IgD-negative memory B cell (primary cell): ENCODE measurements around the gene TMEM59L. TPM values are rescaled to one million over a fixed set of nuclear protein-coding genes. Genes with fewer than 3 reads are reported as not detected.

Source experiments
- H3K27ac Mint-ChIP-seq, 3 donors: one replicate each; pipeline ENCODE4 v1.8.0; 2020 to 2022; ENCODE audit warnings: mild to moderate bottlenecking in 3 of 3, mixed read lengths in 3 of 3, moderate library complexity in 1 of 3
- H3K27me3 Mint-ChIP-seq: one replicate; pipeline ENCODE4 v1.8.0; 2021; ENCODE audit warnings: mixed read lengths
- H3K36me3 Mint-ChIP-seq: one replicate; pipeline ENCODE4 v1.8.0; 2020; ENCODE audit warnings: mild to moderate bottlenecking, mixed read lengths
- H3K4me1 Mint-ChIP-seq, 3 donors: one replicate each; pipeline ENCODE4 v1.8.0; 2020 to 2022; ENCODE audit warnings: mixed read lengths in 3 of 3, mild to moderate bottlenecking in 1 of 3
- H3K4me3 Mint-ChIP-seq, 4 donors: one replicate each; pipeline ENCODE4 v1.8.0; 2020 to 2022; ENCODE audit warnings: mild to moderate bottlenecking in 4 of 4, mixed read lengths in 4 of 4, moderate library complexity in 3 of 4
- H3K9me3 Mint-ChIP-seq, 3 donors: one replicate each; pipeline ENCODE4 v1.8.0; 2020 to 2021; ENCODE audit warnings: mixed read lengths in 3 of 3, mild to moderate bottlenecking in 1 of 3
- polyA plus RNA-seq: library from polyadenylated mRNA; unstranded; fragments of 300-500 nt; fragmentation: Illumina TruSeq; gene quantifications from one replicate; pipeline ENCODE4 v1.2.3, GENCODE V29; 2021

TMEM59L gene
- polyA plus RNA-seq, 1 donor from 2014 or later, result not detected

GRCh38 chr19:18660939-18661670, 48.4 kb downstream of the TMEM59L start:
- peak overlapping the region in 1 of 4 donors; percentile 35 for H3K4me3 Mint-ChIP-seq
- no peaks in the 10 kb centered on the region for H3K36me3 Mint-ChIP-seq
- H3K27ac Mint-ChIP-seq, result peak overlapping the region in 1 of 3 donors; percentile 84
- H3K9me3 Mint-ChIP-seq, result no peaks in the 10 kb centered on the region
- peaks cover 1% of the 10 kb centered on the region for H3K27me3 Mint-ChIP-seq
- H3K4me1 Mint-ChIP-seq, result peaks cover 6 to 21% (median 21%) of the 10 kb centered on the region in 3 donors

GRCh38 chr19:18662972-18663732, 50.5 kb downstream of the TMEM59L start:
- peak overlapping the region in 1 of 4 donors; percentile 43 for H3K4me3 Mint-ChIP-seq
- no peaks in the 10 kb centered on the region for H3K36me3 Mint-ChIP-seq
- H3K4me1 Mint-ChIP-seq, result peaks cover 6 to 14% (median 14%) of the 10 kb centered on the region in 3 donors
- H3K27me3 Mint-ChIP-seq, result no peaks in the 10 kb centered on the region
- H3K27ac Mint-ChIP-seq, result no peak overlapping the region
- no peaks in the 10 kb centered on the region for H3K9me3 Mint-ChIP-seq

- Mint-ChIP-seq H3K27ac (peak overlapping the region in 1 of 3 donors; percentile 73), H3K4me3 (no peak overlapping the region), H3K36me3 (no peaks in the 10 kb centered on the region), H3K9me3 (no peaks in the 10 kb centered on the region), H3K27me3 (no peaks in the 10 kb centered on the region), H3K4me1 (peaks cover 5 to 10% (median 6%) of the 10 kb centered on the region in 3 donors)
These were observed 51.4 kb downstream of the TMEM59L start for GRCh38 chr19:18663940-18664530.

GRCh38 chr19:18665771-18666202, 53.1 kb downstream of the TMEM59L start:
- H3K4me3 Mint-ChIP-seq, result no peak overlapping the region
- H3K9me3 Mint-ChIP-seq, result no peaks in the 10 kb centered on the region
- no peak overlapping the region for H3K27ac Mint-ChIP-seq
- H3K36me3 Mint-ChIP-seq, result peaks cover 7% of the 10 kb centered on the region
- no peaks in the 10 kb centered on the region for H3K27me3 Mint-ChIP-seq
- H3K4me1 Mint-ChIP-seq, result peaks cover 2 to 5% (median 3%) of the 10 kb centered on the region in 3 donors

GRCh38 chr19:18666317-18666716, 53.6 kb downstream of the TMEM59L start:
- Mint-ChIP-seq H3K27ac (no peak overlapping the region), H3K9me3 (no peaks in the 10 kb centered on the region), H3K27me3 (no peaks in the 10 kb centered on the region), H3K4me3 (peak overlapping the region in 1 of 4 donors; percentile 23), H3K4me1 (peaks cover 2 to 4% (median 3%) of the 10 kb centered on the region in 3 donors), H3K36me3 (peaks cover 7% of the 10 kb centered on the region)

GRCh38 chr19:18666784-18667183, 54.1 kb downstream of the TMEM59L start:
- Mint-ChIP-seq H3K9me3 (no peaks in the 10 kb centered on the region), H3K4me3 (peak overlapping the region in 1 of 4 donors; percentile 23), H3K36me3 (peaks cover 7% of the 10 kb centered on the region), H3K4me1 (peaks cover 2 to 3% (median 3%) of the 10 kb centered on the region in 3 donors), H3K27me3 (no peaks in the 10 kb centered on the region), H3K27ac (no peak overlapping the region)

GRCh38 chr19:18667531-18668251, 55.0 kb downstream of the TMEM59L start:
- Mint-ChIP-seq H3K4me3 (no peak overlapping the region), H3K27me3 (no peaks in the 10 kb centered on the region), H3K36me3 (peaks cover 7% of the 10 kb centered on the region), H3K27ac (no peak overlapping the region), H3K9me3 (no peaks in the 10 kb centered on the region), H3K4me1 (peaks cover 2 to 3% (median 3%) of the 10 kb centered on the region in 3 donors)

- Mint-ChIP-seq H3K4me3 (no peak overlapping the region), H3K27ac (no peak overlapping the region), H3K27me3 (no peaks in the 10 kb centered on the region), H3K9me3 (no peaks in the 10 kb centered on the region), H3K36me3 (peaks cover 7% of the 10 kb centered on the region), H3K4me1 (peaks cover 2 to 3% (median 3%) of the 10 kb centered on the region in 3 donors)
These were observed 55.6 kb downstream of the TMEM59L start for GRCh38 chr19:18668252-18668631.

- Mint-ChIP-seq H3K4me1 (peaks cover 0 to 3% (median 2%) of the 10 kb centered on the region in 3 donors), H3K9me3 (no peaks in the 10 kb centered on the region), H3K4me3 (no peak overlapping the region), H3K36me3 (peaks cover 7% of the 10 kb centered on the region), H3K27me3 (no peaks in the 10 kb centered on the region), H3K27ac (no peak overlapping the region)
These were observed 56.3 kb downstream of the TMEM59L start for GRCh38 chr19:18668744-18669523.

- no peaks in the 10 kb centered on the region for H3K9me3 Mint-ChIP-seq
- H3K4me1 Mint-ChIP-seq, result peaks cover 0 to 3% (median 2%) of the 10 kb centered on the region in 3 donors
- H3K36me3 Mint-ChIP-seq, result peaks cover 7% of the 10 kb centered on the region
- H3K4me3 Mint-ChIP-seq, result no peak overlapping the region
- no peak overlapping the region for H3K27ac Mint-ChIP-seq
- H3K27me3 Mint-ChIP-seq, result no peaks in the 10 kb centered on the region
These were observed 56.8 kb downstream of the TMEM59L start for GRCh38 chr19:18669524-18669817.

- Mint-ChIP-seq H3K27ac (peak overlapping the region in 1 of 3 donors; percentile 63), H3K27me3 (no peaks in the 10 kb centered on the region), H3K4me3 (no peak overlapping the region), H3K36me3 (peaks cover 7% of the 10 kb centered on the region), H3K4me1 (peaks cover 0 to 3% (median 3%) of the 10 kb centered on the region in 3 donors), H3K9me3 (no peaks in the 10 kb centered on the region)
These were observed 57.2 kb downstream of the TMEM59L start for GRCh38 chr19:18669883-18670282.

- H3K27me3 Mint-ChIP-seq, result no peaks in the 10 kb centered on the region
- peaks cover 0 to 3% (median 3%) of the 10 kb centered on the region in 3 donors for H3K4me1 Mint-ChIP-seq
- peaks cover 7% of the 10 kb centered on the region for H3K36me3 Mint-ChIP-seq
- H3K9me3 Mint-ChIP-seq, result no peaks in the 10 kb centered on the region
- no peak overlapping the region for H3K27ac Mint-ChIP-seq
- no peak overlapping the region for H3K4me3 Mint-ChIP-seq
These were observed 57.6 kb downstream of the TMEM59L start for GRCh38 chr19:18670312-18670711.
